H9 (cell line): ENCODE measurements around the gene FUS. TPM values are rescaled to one million over a fixed set of nuclear protein-coding genes. Genes with fewer than 3 reads are reported as not detected.
A peak's percentile ranks its signal among the peaks of the same experiment; 100 is the strongest.

Source experiments
- DNase-seq: peaks from one replicate; pipeline ENCODE4 v3.0.0-alpha.2; 2017
- H2AFZ ChIP-seq: one replicate; pipeline ENCODE4 v1.6.1; 2013; ENCODE audit warnings: mild to moderate bottlenecking, low read length, control low read depth, moderate library complexity
- H2AK5ac ChIP-seq: 2 replicates; pipeline ENCODE4 v1.6.1; 2013; ENCODE audit warnings: low read length, control low read depth, mixed read lengths; ENCODE audit not compliant: insufficient read length
- H2BK120ac ChIP-seq: one replicate; pipeline ENCODE4 v1.6.1; 2013; ENCODE audit warnings: low read depth, mild to moderate bottlenecking, low read length, control low read depth, inconsistent platforms; ENCODE audit not compliant: poor library complexity, severe bottlenecking
- H2BK12ac ChIP-seq: 2 replicates; pipeline ENCODE4 v1.6.1; 2013; ENCODE audit warnings: low read length, control low read depth, mixed read lengths, low read depth; ENCODE audit not compliant: insufficient read length
- H2BK15ac ChIP-seq: 2 replicates; pipeline ENCODE4 v1.6.1; 2013; ENCODE audit warnings: low read depth, low read length, control low read depth
- H2BK20ac ChIP-seq: one replicate; pipeline ENCODE4 v1.6.1; 2013; ENCODE audit warnings: low read depth, mild to moderate bottlenecking, low read length, control low read depth, inconsistent platforms; ENCODE audit not compliant: poor library complexity, severe bottlenecking
- H2BK5ac ChIP-seq: 2 replicates; pipeline ENCODE4 v1.6.1; 2013; ENCODE audit warnings: low read length, control low read depth, mixed read lengths; ENCODE audit not compliant: insufficient read length
- H3K14ac ChIP-seq: 2 replicates; pipeline ENCODE4 v1.6.1; 2013; ENCODE audit warnings: low read length, control low read depth; ENCODE audit not compliant: insufficient read depth
- H3K18ac ChIP-seq: 2 replicates; pipeline ENCODE4 v1.6.1; 2013; ENCODE audit warnings: low read depth, mild to moderate bottlenecking, mixed read lengths, low read length, control low read depth; ENCODE audit not compliant: insufficient read length
- H3K23ac ChIP-seq: 2 replicates; pipeline ENCODE4 v1.6.1; 2013; ENCODE audit warnings: low read length, control low read depth, mixed read lengths, low read depth; ENCODE audit not compliant: insufficient read length
- H3K23me2 ChIP-seq: 2 replicates; pipeline ENCODE4 v1.6.1; 2013; ENCODE audit warnings: low read depth, mild to moderate bottlenecking, mixed read lengths, low read length, control low read depth; ENCODE audit not compliant: insufficient read length, poor library complexity, severe bottlenecking
- H3K27ac ChIP-seq: 2 replicates; pipeline ENCODE4 v1.5.1; 2013; ENCODE audit warnings: low read length, control low read depth, mixed read lengths, low read depth; ENCODE audit not compliant: insufficient read length
- H3K27me3 ChIP-seq: 2 replicates; pipeline ENCODE4 v1.6.1; 2013; ENCODE audit warnings: low read length, control low read depth, inconsistent platforms; ENCODE audit not compliant: insufficient read depth
- H3K4ac ChIP-seq: 2 replicates; pipeline ENCODE4 v1.6.1; 2013; ENCODE audit warnings: low read depth, mild to moderate bottlenecking, control low read depth, inconsistent platforms, low read length, moderate library complexity
- H3K4me1 ChIP-seq: 2 replicates; pipeline ENCODE4 v1.6.1; 2013; ENCODE audit warnings: low read length, control low read depth, inconsistent platforms; ENCODE audit not compliant: insufficient read depth
- H3K4me2 ChIP-seq: 2 replicates; pipeline ENCODE4 v1.6.1; 2013; ENCODE audit warnings: low read length, control low read depth, mixed read lengths; ENCODE audit not compliant: insufficient read length, insufficient read depth
- H3K56ac ChIP-seq: 2 replicates; pipeline ENCODE4 v1.6.1; 2013; ENCODE audit warnings: low read depth, mild to moderate bottlenecking, mixed read lengths, low read length, control low read depth; ENCODE audit not compliant: insufficient read length
- H3K79me1 ChIP-seq: 2 replicates; pipeline ENCODE4 v1.6.1; 2013; ENCODE audit warnings: low read depth, mild to moderate bottlenecking, moderate library complexity, low read length, control low read depth, inconsistent platforms; ENCODE audit not compliant: insufficient read depth, poor library complexity, severe bottlenecking
- H3K79me2 ChIP-seq: 2 replicates; pipeline ENCODE4 v1.6.1; 2013; ENCODE audit warnings: low read length, control low read depth, inconsistent platforms; ENCODE audit not compliant: insufficient read depth
- H3K9ac ChIP-seq: 2 replicates; pipeline ENCODE4 v1.6.1; 2013; ENCODE audit warnings: low read length, control low read depth, mixed read lengths; ENCODE audit not compliant: insufficient read length; ENCODE audit errors: extremely low read depth
- H3K9me3 ChIP-seq: one replicate; pipeline ENCODE4 v1.6.1; 2013; ENCODE audit warnings: low read depth, low read length, inconsistent platforms; ENCODE audit not compliant: control insufficient read depth
- H3T11ph ChIP-seq: one replicate; pipeline ENCODE4 v1.6.1; 2013; ENCODE audit warnings: mild to moderate bottlenecking, low read length, control low read depth, inconsistent platforms
- H4K20me1 ChIP-seq: one replicate; pipeline ENCODE4 v1.6.1; 2013; ENCODE audit not compliant: control insufficient read depth, insufficient read length, insufficient read depth
- H4K5ac ChIP-seq: 2 replicates; pipeline ENCODE4 v1.6.1; 2013; ENCODE audit warnings: low read depth, mild to moderate bottlenecking, mixed read lengths, low read length, control low read depth; ENCODE audit not compliant: insufficient read length
- H4K8ac ChIP-seq: replicated peaks from 2 replicates; pipeline ENCODE4 v1.6.1; 2013; ENCODE audit warnings: low read length, control low read depth, mixed read lengths, low read depth; ENCODE audit not compliant: insufficient read length
- H4K91ac ChIP-seq: 2 replicates; pipeline ENCODE4 v1.6.1; 2013; ENCODE audit warnings: low read depth, mild to moderate bottlenecking, moderate library complexity, mixed read lengths, low read length, control low read depth; ENCODE audit not compliant: insufficient read length
- H3K27ac Mint-ChIP-seq, 3 experiments: 2 replicates in 2 of 3; 3 replicates in 1 of 3; pipeline ENCODE4 v1.8.0; 2020 to 2021; ENCODE audit warnings: mixed read lengths in 3 of 3, mild to moderate bottlenecking in 1 of 3, moderate library complexity in 1 of 3
- H3K27me3 Mint-ChIP-seq: 2 replicates; pipeline ENCODE4 v1.8.0; 2021; ENCODE audit warnings: low read depth, mild to moderate bottlenecking, moderate library complexity, mixed read lengths
- H3K36me3 Mint-ChIP-seq, 3 experiments: 2 replicates in 2 of 3; 3 replicates in 1 of 3; pipeline ENCODE4 v1.8.0; 2020 to 2021; ENCODE audit warnings: low read depth in 3 of 3, mixed read lengths in 3 of 3; ENCODE audit not compliant: insufficient read depth in 1 of 3
- H3K4me1 Mint-ChIP-seq, 2 experiments: 2 replicates each; pipeline ENCODE4 v1.8.0; 2020; ENCODE audit warnings: mixed read lengths in 2 of 2
- H3K4me3 Mint-ChIP-seq, 2 experiments: 2 replicates in 1 of 2; 3 replicates in 1 of 2; pipeline ENCODE4 v1.8.0; 2020 to 2021; ENCODE audit warnings: mild to moderate bottlenecking in 2 of 2, mixed read lengths in 2 of 2, moderate library complexity in 1 of 2
- H3K9me3 Mint-ChIP-seq, 2 experiments: 2 replicates in 1 of 2; 3 replicates in 1 of 2; pipeline ENCODE4 v1.8.0; 2020; ENCODE audit warnings: mild to moderate bottlenecking in 2 of 2, mixed read lengths in 2 of 2, moderate library complexity in 1 of 2
- WGBS: extraction: QIAGEN DNeasy Blood & Tissue Kit; methylation state at CpG from one replicate; pipeline ENCODE4 v1.1.7; 2013; ENCODE audit warnings: missing lambda C conversion rate, low lambda C conversion rate, mixed read lengths; ENCODE audit not compliant: insufficient read length; ENCODE audit errors: extremely low coverage; 5-methylcytosine and 5-hydroxymethylcytosine counted together
- total RNA-seq: library from RNA; stranded (reverse); gene quantifications from 2 replicates; pipeline ENCODE4 v1.2.1, GENCODE V29; 2021
- TF ChIP-seq, protein P1 (sequence below): fragments of 200-600 bp; sonication (generic); conservative IDR thresholded peaks from 3 replicates; pipeline ENCODE4 v1.8.0; 2021; ENCODE audit warnings: antibody characterized with exemption, mild to moderate bottlenecking

The FUS gene
- total RNA-seq, 1 experiment from 2014 or later: 1,034 TPM

DNA sequence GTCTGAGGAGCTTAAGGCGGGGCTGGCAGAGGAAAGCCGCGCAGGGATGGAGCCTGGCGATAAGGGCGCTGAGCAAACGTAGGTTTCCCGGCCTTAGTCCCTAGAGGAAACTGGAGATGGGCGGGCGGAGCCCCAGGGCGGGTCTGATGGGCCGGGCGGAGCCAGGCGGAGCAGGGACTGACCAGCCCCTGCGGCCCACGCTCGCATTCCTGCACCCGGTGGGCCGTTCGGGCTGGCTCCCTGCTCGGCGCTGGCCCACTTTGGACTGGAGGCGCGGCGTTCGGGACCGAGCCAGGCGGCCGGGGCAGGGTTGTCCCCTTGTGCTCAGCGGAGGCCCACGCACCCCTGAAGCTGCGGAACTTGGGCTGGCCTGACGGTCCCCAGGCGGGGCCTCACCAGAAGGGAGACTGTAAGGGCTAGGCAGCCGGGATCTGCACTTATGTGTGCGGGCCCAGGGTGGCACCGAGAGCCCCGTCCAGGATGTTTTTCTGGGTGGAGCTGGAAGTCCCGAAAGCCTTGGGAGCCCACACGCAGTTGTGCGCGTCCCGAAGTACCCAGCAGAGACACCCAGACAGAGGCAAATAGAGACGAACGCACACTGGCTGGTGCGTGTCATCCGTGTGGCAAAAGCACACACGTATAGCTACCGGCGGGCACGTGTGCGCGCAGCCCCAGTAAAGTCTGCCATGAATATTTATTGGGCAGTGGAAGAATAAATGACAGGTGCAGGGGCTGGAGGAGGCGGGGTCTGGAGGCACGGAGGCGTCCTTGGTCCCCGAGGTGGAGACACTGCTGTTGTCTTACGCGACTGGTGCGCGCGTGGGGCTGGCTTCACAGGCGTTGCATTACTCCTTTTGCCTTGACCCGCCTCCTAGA is 35.6 kb downstream of the FUS start:
- Histone ChIP-seq H3K27me3 (peaks cover 15% of the 10 kb centered on the region; the same call in 1 of the 2 replicates), H2AFZ (no peak overlapping the region)

More for the DNA sequence above, 35.6 kb downstream of the FUS start:
- Mint-ChIP-seq H3K9me3 (no peaks in the 10 kb centered on the region; a peak in 1 of 5 replicates), H3K36me3 (no peaks in the 10 kb centered on the region; a peak in 1 of 7 replicates), H3K27me3 (peaks cover 67% of the 10 kb centered on the region), H3K4me3 (peak overlapping the region; percentile 66 to 84), H3K4me1 (peaks cover 23 to 24% of the 10 kb centered on the region in 2 experiments), H3K27ac (peak overlapping the region in 1 of 3 experiments; percentile 55; a peak in 1 of 7 replicates)
- DNase-seq: peak; percentile 92
- no peak overlapping the region; the same call in 1 of the 2 replicates for H3K14ac ChIP-seq
- H3K27ac ChIP-seq: no peak overlapping the region
- no peaks in the 10 kb centered on the region for H3K79me2 ChIP-seq
- H2BK5ac ChIP-seq: no peak overlapping the region
- no peak overlapping the region for H2BK12ac ChIP-seq
- no peaks in the 10 kb centered on the region for H3K79me1 ChIP-seq
- peaks cover 26% of the 10 kb centered on the region for H3K23me2 ChIP-seq
- no peak overlapping the region for H3K9ac ChIP-seq
- no peak overlapping the region for H4K91ac ChIP-seq
- H3T11ph ChIP-seq: no peak overlapping the region
- no peak overlapping the region for H3K4ac ChIP-seq
- no peaks in the 10 kb centered on the region for H3K4me1 ChIP-seq
- no peaks in the 10 kb centered on the region for H3K9me3 ChIP-seq
- TF ChIP-seq, protein P1, sequence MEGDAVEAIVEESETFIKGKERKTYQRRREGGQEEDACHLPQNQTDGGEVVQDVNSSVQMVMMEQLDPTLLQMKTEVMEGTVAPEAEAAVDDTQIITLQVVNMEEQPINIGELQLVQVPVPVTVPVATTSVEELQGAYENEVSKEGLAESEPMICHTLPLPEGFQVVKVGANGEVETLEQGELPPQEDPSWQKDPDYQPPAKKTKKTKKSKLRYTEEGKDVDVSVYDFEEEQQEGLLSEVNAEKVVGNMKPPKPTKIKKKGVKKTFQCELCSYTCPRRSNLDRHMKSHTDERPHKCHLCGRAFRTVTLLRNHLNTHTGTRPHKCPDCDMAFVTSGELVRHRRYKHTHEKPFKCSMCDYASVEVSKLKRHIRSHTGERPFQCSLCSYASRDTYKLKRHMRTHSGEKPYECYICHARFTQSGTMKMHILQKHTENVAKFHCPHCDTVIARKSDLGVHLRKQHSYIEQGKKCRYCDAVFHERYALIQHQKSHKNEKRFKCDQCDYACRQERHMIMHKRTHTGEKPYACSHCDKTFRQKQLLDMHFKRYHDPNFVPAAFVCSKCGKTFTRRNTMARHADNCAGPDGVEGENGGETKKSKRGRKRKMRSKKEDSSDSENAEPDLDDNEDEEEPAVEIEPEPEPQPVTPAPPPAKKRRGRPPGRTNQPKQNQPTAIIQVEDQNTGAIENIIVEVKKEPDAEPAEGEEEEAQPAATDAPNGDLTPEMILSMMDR: no peak
- peak overlapping the region; percentile 72 for H3K4me2 ChIP-seq
- no peak overlapping the region for H3K56ac ChIP-seq
- H4K8ac ChIP-seq: no peak overlapping the region
- H2BK15ac ChIP-seq: no peak overlapping the region
- no peak overlapping the region for H2AK5ac ChIP-seq
- no CpG with 5 or more reads among the region's 63 CpGs for WGBS
- no peak overlapping the region for H4K5ac ChIP-seq
- H3K23ac ChIP-seq: no peak overlapping the region
- H4K20me1 ChIP-seq: no peaks in the 10 kb centered on the region
- H2BK120ac ChIP-seq: no peak overlapping the region
- H3K18ac ChIP-seq: no peak overlapping the region
- no peak overlapping the region for H2BK20ac ChIP-seq
